Adrenal gland (tissue), 12 donors: ENCODE measurements around the gene SCAF8. TPM values are rescaled to one million over a fixed set of nuclear protein-coding genes. Genes with fewer than 3 reads are reported as not detected.

Experiments
- DNase-seq, 7 donors: peaks; one replicate each; pipeline ENCODE4 v3.0.0-alpha.2; 2019 to 2020
- H3K27ac ChIP-seq, 5 donors: fragments of 200-600 bp; sonication (generic) in 4 of 5; 1 replicate in 3 of 5; 2 replicates in 2 of 5; pipeline versions ENCODE4 v1.5.1 to v1.8.0; 2016 to 2020; ENCODE audit warnings: mild to moderate bottlenecking in 1 of 5
- H3K27me3 ChIP-seq: fragments of 200-600 bp; 2 replicates; pipeline ENCODE4 v1.8.0; 2021
- H3K36me3 ChIP-seq, 2 donors: fragments of 200-600 bp; replicated peaks in 1 of 2; 1 replicate in 1 of 2; 2 replicates in 1 of 2; pipeline versions ENCODE4 v1.5.1 to v1.8.0; 2018 to 2022
- H3K4me1 ChIP-seq, 2 donors: fragments of 200-600 bp; replicated peaks in 1 of 2; 1 replicate in 1 of 2; 2 replicates in 1 of 2; pipeline versions ENCODE4 v1.5.1 to v1.8.0; 2018 to 2021
- H3K4me3 ChIP-seq, 4 donors: fragments of 200-600 bp; sonication (generic) in 3 of 4; one replicate each; pipeline ENCODE4 v1.5.1; 2016 to 2018
- H3K9me3 ChIP-seq, 3 donors: fragments of 200-600 bp; sonication (generic) in 1 of 3; replicated peaks in 1 of 3; 1 replicate in 2 of 3; 2 replicates in 1 of 3; pipeline versions ENCODE4 v1.5.1 to v1.8.0; 2016 to 2021
- CTCF ChIP-seq, 6 experiments: fragments of 450-650 bp in 4 of 6; fragments of 200-600 bp in 2 of 6; sonication (generic) in 1 of 6; IDR thresholded peaks; 1 replicate in 5 of 6; 2 replicates in 1 of 6; pipeline versions ENCODE4 v1.5.1 to v1.8.0; 2016 to 2021; ENCODE audit warnings: antibody characterized with exemption in 6 of 6, mild to moderate bottlenecking in 2 of 6, moderate library complexity in 1 of 6
- POLR2A ChIP-seq, 2 donors: fragments of 450-650 bp; IDR thresholded peaks; one replicate each; pipeline ENCODE4 v1.6.1; 2017; ENCODE audit warnings: antibody characterized with exemption in 2 of 2, mild to moderate bottlenecking in 2 of 2, moderate library complexity in 1 of 2
- WGBS, 4 donors: extraction: QIAGEN DNeasy Blood & Tissue Kit in 2 of 4; methylation state at CpG; one replicate each; pipeline versions ENCODE4 v1.1.5 to v1.1.7; 2013 to 2017; 5-methylcytosine and 5-hydroxymethylcytosine counted together
- intact Hi-C, 2 donors: fragments of 100-400 bp; cut with DNase I; formaldehyde crosslinking; loops; one replicate each; pipeline versions ENCODE4 v1.14.1 to v1.15.0; 2022 to 2023
- polyA plus RNA-seq, 3 donors: library from polyadenylated mRNA; stranded (reverse); fragments of 200-250 nt in 2 of 3; fragments of 350-450 nt in 1 of 3; fragmentation: Illumina TruSeq in 1 of 3; extraction: RNeasy Lipid Tissue Mini Kit (QIAGEN cat#74804) in 1 of 3; gene quantifications; one replicate each; pipeline ENCODE4 v1.2.3, GENCODE V29; 2013 to 2014
- total RNA-seq, 9 donors: library from RNA; depleted of rRNA in 4 of 9; stranded (reverse); fragments of >200 nt in 4 of 9; fragments of 120-200 nt in 1 of 9; fragmentation: NEBNext Ultra II Directional in 1 of 9; extraction: Animal tissue kit (Norgen Biotek cat#: 25700) in 1 of 9; gene quantifications; one replicate each; pipeline versions ENCODE4 v1.1.0 to v1.2.4, GENCODE V29; 2013 to 2023
- donor health status: healthy with polysubstance abuse.
- donor health status: Bipolar disorder and iron deficiency.
- donor health status: DM: yes; HTN: yes; CAD: no.
- donor health status: DM: no; HTN: no; CAD: no.
- donor health status: DM: no; HTN: no; CAD: no.
- donor health status: DM: yes; HTN: yes; CAD: no.

The SCAF8 gene
- total and polyA plus RNA-seq, 12 donors: 13.9 to 41.5 (median 34.8) TPM

DNA sequence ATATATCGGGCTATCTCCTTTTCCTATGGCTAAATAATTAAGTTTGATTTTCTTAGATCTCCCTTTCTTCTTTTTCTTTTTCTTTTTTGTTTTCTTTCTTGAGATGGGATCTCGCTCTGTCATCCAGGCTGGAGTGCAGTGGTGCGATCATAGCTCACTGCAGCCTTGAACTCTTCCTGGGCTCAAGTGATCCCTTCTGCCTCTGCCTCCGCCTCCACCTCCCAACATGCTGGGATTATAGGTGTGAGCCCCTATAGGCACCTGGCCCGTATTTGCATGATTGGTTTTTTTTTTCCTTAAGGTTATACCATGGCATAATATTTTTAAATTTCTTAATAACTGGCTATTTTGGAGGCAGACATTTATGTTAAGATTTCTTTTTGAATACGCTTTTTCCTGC lies 106.3 kb downstream of the SCAF8 start:
- Histone ChIP-seq H3K4me3 (no peak overlapping the region), H3K9me3 (no peaks in the 10 kb centered on the region), H3K27ac (no peak overlapping the region), H3K36me3 (no peaks in the 10 kb centered on the region), H3K4me1 (peaks cover 0 to 26% of the 10 kb centered on the region in 2 donors), H3K27me3 (no peaks in the 10 kb centered on the region)
- DNase-seq: no peak
- intact Hi-C loops: no loop called here
- WGBS, 4 donors: 88 to 92% (median 91%) methylated on average over 6 of the region's 6 CpGs
- TF ChIP-seq CTCF (IDR thresholded peaks at IDR 0.05) (no peak), POLR2A (IDR thresholded peaks at IDR 0.05) (no peak)

DNA sequence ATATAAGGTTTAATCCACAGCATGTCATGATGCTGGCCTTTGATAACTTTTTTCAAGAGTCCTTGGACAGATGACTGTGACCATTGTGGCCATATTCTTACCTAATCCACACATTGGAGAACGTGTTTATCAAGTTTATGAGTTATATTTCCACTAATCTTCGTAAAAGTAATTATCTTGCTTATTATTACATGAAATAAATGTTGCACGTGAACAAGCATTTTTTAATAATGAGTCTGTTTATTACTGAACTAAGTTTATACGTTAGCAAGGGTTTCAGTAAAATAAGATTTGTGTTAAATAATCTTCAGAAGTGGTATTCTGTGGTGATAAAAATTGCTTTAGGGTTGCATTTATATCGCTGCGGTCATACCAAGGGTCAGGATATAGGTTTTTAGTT lies 107.1 kb downstream of the SCAF8 start:
- H3K27me3 ChIP-seq: no peaks in the 10 kb centered on the region
- WGBS, 4 donors: 86 to 92% (median 90%) methylated on average over 6 of the region's 6 CpGs
- no peaks in the 10 kb centered on the region for H3K36me3 ChIP-seq
- no peak for DNase-seq
- intact Hi-C loops: no loop called here
- H3K4me1 ChIP-seq: peaks cover 0 to 18% of the 10 kb centered on the region in 2 donors
- H3K27ac ChIP-seq: no peak overlapping the region
- TF ChIP-seq CTCF (IDR thresholded peaks at IDR 0.05) (no peak), POLR2A (IDR thresholded peaks at IDR 0.05) (no peak)
- no peaks in the 10 kb centered on the region for H3K9me3 ChIP-seq
- H3K4me3 ChIP-seq: no peak overlapping the region

GRCh38 chr6:154841109-154841508 lies 107.9 kb downstream of the SCAF8 start:
- TF ChIP-seq POLR2A (IDR thresholded peaks at IDR 0.05) (no peak), CTCF (IDR thresholded peaks at IDR 0.05) (no peak)
- no peaks in the 10 kb centered on the region for H3K9me3 ChIP-seq
- DNase-seq: no peak
- WGBS, 4 donors: 93 to 100% (median 98%) methylated on average over 4 of the region's 4 CpGs
- peaks cover 0 to 12% of the 10 kb centered on the region in 2 donors for H3K4me1 ChIP-seq
- intact Hi-C loops: no loop called here
- H3K4me3 ChIP-seq: no peak overlapping the region
- no peaks in the 10 kb centered on the region for H3K36me3 ChIP-seq
- H3K27me3 ChIP-seq: no peaks in the 10 kb centered on the region
- no peak overlapping the region for H3K27ac ChIP-seq

- no peak for DNase-seq
- H3K27ac ChIP-seq: no peak overlapping the region
- H3K4me3 ChIP-seq: no peak overlapping the region
- no peaks in the 10 kb centered on the region for H3K36me3 ChIP-seq
- WGBS, 4 donors: 11 to 30% (median 16%) methylated on average over 2 of the region's 2 CpGs
- no peaks in the 10 kb centered on the region for H3K9me3 ChIP-seq
- H3K27me3 ChIP-seq: no peaks in the 10 kb centered on the region
- TF ChIP-seq POLR2A (IDR thresholded peaks at IDR 0.05) (no peak), CTCF (IDR thresholded peaks at IDR 0.05) (no peak)
- intact Hi-C loops: no loop called here
- peaks cover 6 to 21% of the 10 kb centered on the region in 2 donors for H3K4me1 ChIP-seq
These were observed 109.6 kb downstream of the SCAF8 start for GRCh38 chr6:154842833-154843232.
